ENCODE measurements around the gene GCK.

GRCh38 chr7:44154703-44155102 is 34.5 kb downstream of the GCK start:
- TF ChIP-seq CTCF (IDR thresholded peaks at IDR 0.05) (no peak), POLR2A (IDR thresholded peaks at IDR 0.05) (no peak)
